Left ventricle myocardium inferior (tissue), 1 donor: ENCODE results near the gene PLB1. TPM values are rescaled to one million over a fixed set of nuclear protein-coding genes. Genes with fewer than 3 reads are reported as not detected.

Experiments
- DNase-seq: peaks from one replicate; pipeline ENCODE4 v3.0.0-alpha.2; 2020
- H3K27ac ChIP-seq: fragments of 200-600 bp; replicated peaks from 2 replicates; pipeline ENCODE4 v1.8.0; 2021
- H3K27me3 ChIP-seq: fragments of 200-600 bp; 2 replicates; pipeline ENCODE4 v1.8.0; 2021; ENCODE audit warnings: low read depth
- H3K36me3 ChIP-seq: fragments of 200-600 bp; 2 replicates; pipeline ENCODE4 v1.8.0; 2021
- H3K4me1 ChIP-seq: fragments of 200-600 bp; 2 replicates; pipeline ENCODE4 v1.8.0; 2021
- H3K4me3 ChIP-seq: fragments of 200-600 bp; 2 replicates; pipeline ENCODE4 v1.8.0; 2021; ENCODE audit warnings: mild to moderate bottlenecking, moderate library complexity
- H3K9me3 ChIP-seq: fragments of 200-600 bp; replicated peaks from 2 replicates; pipeline ENCODE4 v1.8.0; 2021
- CTCF ChIP-seq: fragments of 200-600 bp; IDR thresholded peaks from 2 replicates; pipeline ENCODE4 v1.8.0; 2021; ENCODE audit warnings: antibody characterized with exemption, mild to moderate bottlenecking, borderline replicate concordance
- intact Hi-C: fragments of 100-400 bp; cut with micrococcal nuclease; formaldehyde crosslinking; loops from one replicate; pipeline ENCODE4 v1.11.0; 2022
- total RNA-seq: library from RNA; stranded (reverse); fragmentation: NEBNext Ultra II Directional; extraction: Animal tissue kit (Norgen Biotek cat#: 25700); gene quantifications from one replicate; pipeline ENCODE4 v1.2.1, GENCODE V29; 2021
- donor health status: DM: no; HTN: yes; CAD: no; lungs with severe emphysema.

PLB1 gene
- total RNA-seq, 1 donor from 2014 or later, result 2.4 TPM

GRCh38 chr2:28448793-28449100 lies 47.1 kb upstream of the PLB1 start:
- TF ChIP-seq CTCF, result no peak
- Histone ChIP-seq H3K36me3 (no peaks in the 10 kb centered on the region), H3K4me3 (no peak overlapping the region), H3K27me3 (no peaks in the 10 kb centered on the region), H3K9me3 (no peaks in the 10 kb centered on the region), H3K4me1 (peaks cover 13% of the 10 kb centered on the region), H3K27ac (no peak overlapping the region)
- no peak for DNase-seq
- intact Hi-C loops, result no loop called here

DNA sequence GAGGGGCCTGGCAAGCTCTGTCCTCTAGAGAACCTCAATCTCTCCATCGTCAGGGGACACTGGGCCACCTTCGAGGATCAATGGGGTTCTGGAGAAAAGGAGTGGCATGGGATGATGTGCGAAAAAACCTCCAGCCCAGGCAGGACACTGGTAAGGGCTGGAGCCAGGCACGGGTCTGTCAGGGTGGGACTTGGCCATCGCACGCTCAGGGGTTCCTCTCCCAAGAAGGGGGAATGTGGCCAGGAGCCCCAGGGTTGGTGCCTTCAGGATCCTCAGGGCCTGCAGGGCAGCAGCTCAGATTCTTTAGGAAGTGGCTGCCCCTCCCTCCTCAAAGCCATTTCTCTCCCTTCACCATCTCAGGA lies 46.8 kb upstream of the PLB1 start:
- intact Hi-C loops, result no loop called here
- no peak for DNase-seq
- TF ChIP-seq CTCF, result no peak
- Histone ChIP-seq H3K27me3 (no peaks in the 10 kb centered on the region), H3K36me3 (no peaks in the 10 kb centered on the region), H3K4me3 (no peak overlapping the region), H3K4me1 (peaks cover 13% of the 10 kb centered on the region), H3K27ac (no peak overlapping the region), H3K9me3 (no peaks in the 10 kb centered on the region)

DNA sequence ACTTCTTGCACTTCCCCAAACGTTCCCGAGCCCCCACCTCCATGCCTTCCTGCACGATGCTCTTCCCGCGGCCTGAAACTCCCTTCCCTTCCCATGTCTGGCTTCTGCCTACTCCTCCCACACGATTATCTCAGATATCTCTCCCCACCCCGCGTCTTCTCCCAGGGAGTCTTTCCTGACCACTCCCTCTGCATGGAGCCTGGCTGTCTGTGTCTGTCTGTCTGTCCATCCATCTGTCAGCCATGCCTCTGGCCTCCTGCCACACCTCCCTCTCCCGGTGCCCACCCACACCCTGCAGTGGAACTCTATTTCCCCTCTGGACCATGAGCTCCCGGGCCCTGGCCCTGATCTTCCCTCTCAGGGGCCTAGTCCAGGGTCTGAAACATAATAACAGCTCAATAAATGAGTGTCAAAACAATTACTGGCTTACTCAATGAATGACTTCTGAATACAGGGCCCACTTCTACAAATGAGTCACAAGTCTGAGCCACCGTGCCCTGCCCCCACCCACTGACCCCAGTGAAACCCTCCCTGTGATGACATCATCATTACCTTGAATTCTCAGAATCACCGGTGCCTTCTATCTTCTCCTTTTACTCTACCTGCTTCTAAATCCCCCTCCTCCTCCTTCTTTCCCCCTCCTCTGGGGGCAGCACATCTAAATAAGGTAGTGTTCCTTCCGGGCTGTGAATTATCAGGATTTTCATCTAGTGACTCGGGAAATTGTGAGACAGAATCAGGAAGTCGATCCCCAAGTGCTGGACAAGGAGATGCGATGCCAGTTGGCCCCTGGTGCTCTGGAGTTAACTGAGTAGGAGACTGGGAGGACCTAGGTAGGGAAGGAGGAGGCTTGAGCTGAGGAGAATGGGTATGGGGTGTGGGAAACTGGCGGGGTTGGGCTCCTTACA lies 46.1 kb upstream of the PLB1 start:
- H3K27ac ChIP-seq, result no peak overlapping the region
- no peak overlapping the region for H3K4me3 ChIP-seq
- H3K4me1 ChIP-seq, result peaks cover 13% of the 10 kb centered on the region
- H3K9me3 ChIP-seq, result no peaks in the 10 kb centered on the region
- no peak for TF ChIP-seq CTCF
- intact Hi-C loops, result no loop called here
- no peak for DNase-seq
- H3K27me3 ChIP-seq, result no peaks in the 10 kb centered on the region
- no peaks in the 10 kb centered on the region for H3K36me3 ChIP-seq

DNA sequence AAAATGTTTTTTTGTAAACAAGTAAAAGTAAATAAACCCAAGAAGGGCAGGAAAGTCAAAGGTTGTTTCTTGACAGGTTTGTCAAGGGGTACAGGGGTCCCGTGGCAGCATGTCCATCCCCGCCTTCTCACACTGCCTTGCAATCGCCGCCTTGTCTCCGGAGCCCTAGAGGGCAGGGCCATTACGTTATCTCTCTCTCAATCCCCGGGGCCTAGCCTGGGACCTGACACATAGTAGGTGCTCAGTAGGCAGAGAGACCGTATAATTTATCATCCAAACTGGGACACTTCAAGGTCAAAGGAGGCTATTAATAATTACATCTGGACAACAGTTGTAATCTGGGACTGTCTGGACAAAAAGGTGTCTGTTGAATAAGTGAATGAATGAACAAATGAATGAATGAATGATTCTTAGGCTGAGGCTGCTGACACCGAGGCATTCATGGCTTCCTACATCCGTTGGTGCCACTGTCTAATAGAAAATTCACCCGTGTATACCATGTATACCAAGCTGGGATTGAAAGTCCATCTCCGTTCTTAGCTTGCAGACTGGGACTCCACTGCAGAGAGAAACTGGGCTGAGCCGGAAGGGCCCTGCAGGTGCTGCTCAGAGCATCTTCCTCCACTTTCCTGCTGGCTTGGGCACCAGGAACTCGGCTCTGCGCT lies 44.8 kb upstream of the PLB1 start:
- Histone ChIP-seq H3K27ac (no peak overlapping the region), H3K9me3 (no peaks in the 10 kb centered on the region), H3K36me3 (no peaks in the 10 kb centered on the region), H3K4me3 (no peak overlapping the region), H3K4me1 (peaks cover 13% of the 10 kb centered on the region), H3K27me3 (no peaks in the 10 kb centered on the region)
- DNase-seq, result no peak
- intact Hi-C loops, result no loop called here
- TF ChIP-seq CTCF, result no peak

GRCh38 chr2:28451793-28452533 lies 43.9 kb upstream of the PLB1 start:
- no peaks in the 10 kb centered on the region for H3K27me3 ChIP-seq
- no peak for DNase-seq
- H3K36me3 ChIP-seq, result no peaks in the 10 kb centered on the region
- no peak for TF ChIP-seq CTCF
- H3K4me1 ChIP-seq, result peaks cover 13% of the 10 kb centered on the region
- H3K27ac ChIP-seq, result no peak overlapping the region
- intact Hi-C loops, result no loop called here
- no peaks in the 10 kb centered on the region for H3K9me3 ChIP-seq
- H3K4me3 ChIP-seq, result no peak overlapping the region
